Endodermal cell (in vitro differentiated cells): ENCODE results near the gene PCDHA5. TPM values are rescaled to one million over a fixed set of nuclear protein-coding genes. Genes with fewer than 3 reads are reported as not detected.
"Not testable (repeated sequence)": the region's sequence is repeated elsewhere in the genome, so short reads cannot be mapped to it uniquely, and the experiment has no call there.

Source experiments
- DNase-seq: peaks from one replicate; pipeline ENCODE4 v3.0.0-alpha.2; 2017
- H3K27ac ChIP-seq: 2 replicates; pipeline ENCODE4 v1.5.1; 2013; ENCODE audit warnings: mild to moderate bottlenecking, low read depth, low read length, moderate library complexity
- H3K27me3 ChIP-seq: 2 replicates; pipeline ENCODE4 v1.6.1; 2013; ENCODE audit warnings: mild to moderate bottlenecking, low read length, moderate library complexity; ENCODE audit not compliant: insufficient read depth, control insufficient read depth, poor library complexity, severe bottlenecking
- H3K36me3 ChIP-seq: 2 replicates; pipeline ENCODE4 v1.7.0; 2013; ENCODE audit warnings: mild to moderate bottlenecking, low read length, moderate library complexity; ENCODE audit not compliant: control insufficient read depth, insufficient read depth
- H3K4me1 ChIP-seq: one replicate; pipeline ENCODE4 v1.7.0; 2013; ENCODE audit warnings: low read length; ENCODE audit not compliant: control insufficient read depth, insufficient read depth
- H3K4me3 ChIP-seq: 2 replicates; pipeline ENCODE4 v1.5.1; 2013; ENCODE audit warnings: mild to moderate bottlenecking, low read length, moderate library complexity
- H3K9ac ChIP-seq: 2 replicates; pipeline ENCODE4 v1.6.1; 2013; ENCODE audit warnings: mild to moderate bottlenecking, low read length, moderate library complexity; ENCODE audit not compliant: poor library complexity, severe bottlenecking; ENCODE audit errors: extremely low read depth
- H3K9me3 ChIP-seq: 2 replicates; pipeline ENCODE4 v1.6.1; 2013; ENCODE audit warnings: mild to moderate bottlenecking, low read length, moderate library complexity; ENCODE audit not compliant: control insufficient read depth
- H3K27ac Mint-ChIP-seq: 2 replicates; pipeline ENCODE4 v1.8.0; 2020; ENCODE audit warnings: mixed read lengths
- H3K27me3 Mint-ChIP-seq: 2 replicates; pipeline ENCODE4 v1.8.0; 2021; ENCODE audit warnings: mild to moderate bottlenecking, mixed read lengths; ENCODE audit not compliant: insufficient read depth
- H3K36me3 Mint-ChIP-seq: 2 replicates; pipeline ENCODE4 v1.8.0; 2020; ENCODE audit warnings: low read depth, mixed read lengths
- H3K4me1 Mint-ChIP-seq: 2 replicates; pipeline ENCODE4 v1.8.0; 2020; ENCODE audit warnings: mixed read lengths
- H3K4me3 Mint-ChIP-seq: 2 replicates; pipeline ENCODE4 v1.8.0; 2020; ENCODE audit warnings: mild to moderate bottlenecking, moderate library complexity, mixed read lengths
- H3K9me3 Mint-ChIP-seq: 2 replicates; pipeline ENCODE4 v1.8.0; 2020; ENCODE audit warnings: mild to moderate bottlenecking, mixed read lengths
- WGBS, 2 experiments: methylation state at CpG; one replicate each; pipeline versions ENCODE4 v1.1.5 to v1.1.7; 2013; ENCODE audit warnings: missing lambda C conversion rate in 2 of 2, mixed read lengths in 1 of 2; ENCODE audit not compliant: insufficient coverage in 1 of 2, insufficient read length in 1 of 2; 5-methylcytosine and 5-hydroxymethylcytosine counted together
- total RNA-seq, 2 donors: library from RNA; stranded (reverse); fragmentation: NEBNext Ultra II Directional in 1 of 2; extraction: Animal tissue kit (Norgen Biotek cat#: 25700) in 1 of 2; gene quantifications; 2 replicates in 1 of 2; 3 replicates in 1 of 2; pipeline ENCODE4 v1.2.1, GENCODE V29; 2021
- TF ChIP-seq, protein P1 (sequence below): fragments of 200-600 bp; sonication (generic); conservative IDR thresholded peaks from 2 replicates; pipeline ENCODE4 v1.5.0; 2021; ENCODE audit warnings: antibody characterized with exemption, mild to moderate bottlenecking

Gene PCDHA5
- total RNA-seq, 2 donors from 2014 or later, result 1.8 to 1.9 TPM

DNA sequence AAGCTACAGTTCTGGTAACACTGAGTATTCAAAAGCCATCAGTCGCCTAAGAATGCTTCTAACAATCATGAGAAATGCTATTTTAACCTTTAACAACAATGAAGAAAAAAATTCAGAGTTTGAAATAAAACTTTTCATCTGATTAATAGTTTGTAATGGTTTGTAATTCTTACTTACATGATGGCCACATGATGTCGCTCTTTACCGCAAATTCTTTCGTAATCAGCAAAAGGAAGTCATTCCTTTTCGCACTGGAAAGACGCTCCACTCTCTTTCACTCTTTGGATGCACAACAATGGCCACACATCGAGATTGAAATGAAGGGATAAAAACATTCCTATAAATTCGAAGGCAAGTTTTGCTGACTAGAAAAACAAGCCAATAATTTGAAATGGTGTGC lies 12.6 kb downstream of the PCDHA5 start, which contains the start of gene PCDHA7:
PCDHA7 (plus strand) TSS at position 277 of the 400 bp plus-strand sequence; CDS start at position 392, 115 bp downstream.
- Mint-ChIP-seq H3K27me3 (no peaks in the 10 kb centered on the region), H3K4me1 (peaks cover 8% of the 10 kb centered on the region), H3K9me3 (peaks cover 13% of the 10 kb centered on the region), H3K4me3 (peak within 1 kb of the TSS; percentile 95), H3K36me3 (peaks cover 22% of the 10 kb centered on the region), H3K27ac (peak within 1 kb of the TSS; percentile 96)
- TF ChIP-seq, protein P1, sequence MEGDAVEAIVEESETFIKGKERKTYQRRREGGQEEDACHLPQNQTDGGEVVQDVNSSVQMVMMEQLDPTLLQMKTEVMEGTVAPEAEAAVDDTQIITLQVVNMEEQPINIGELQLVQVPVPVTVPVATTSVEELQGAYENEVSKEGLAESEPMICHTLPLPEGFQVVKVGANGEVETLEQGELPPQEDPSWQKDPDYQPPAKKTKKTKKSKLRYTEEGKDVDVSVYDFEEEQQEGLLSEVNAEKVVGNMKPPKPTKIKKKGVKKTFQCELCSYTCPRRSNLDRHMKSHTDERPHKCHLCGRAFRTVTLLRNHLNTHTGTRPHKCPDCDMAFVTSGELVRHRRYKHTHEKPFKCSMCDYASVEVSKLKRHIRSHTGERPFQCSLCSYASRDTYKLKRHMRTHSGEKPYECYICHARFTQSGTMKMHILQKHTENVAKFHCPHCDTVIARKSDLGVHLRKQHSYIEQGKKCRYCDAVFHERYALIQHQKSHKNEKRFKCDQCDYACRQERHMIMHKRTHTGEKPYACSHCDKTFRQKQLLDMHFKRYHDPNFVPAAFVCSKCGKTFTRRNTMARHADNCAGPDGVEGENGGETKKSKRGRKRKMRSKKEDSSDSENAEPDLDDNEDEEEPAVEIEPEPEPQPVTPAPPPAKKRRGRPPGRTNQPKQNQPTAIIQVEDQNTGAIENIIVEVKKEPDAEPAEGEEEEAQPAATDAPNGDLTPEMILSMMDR, result peak; percentile 72
- Histone ChIP-seq H3K4me1 (no peaks in the 10 kb centered on the region), H3K27me3 (no peaks in the 10 kb centered on the region), H3K9ac (no peak within 1 kb of the TSS), H3K9me3 (no peaks in the 10 kb centered on the region), H3K27ac (no peak within 1 kb of the TSS), H3K4me3 (no peak within 1 kb of the TSS), H3K36me3 (no peaks in the 10 kb centered on the region)
- 87 to 88% methylated on average over 7 to 8 of the region's 8 CpGs for WGBS, 2 experiments
- DNase-seq, result no peak

DNA sequence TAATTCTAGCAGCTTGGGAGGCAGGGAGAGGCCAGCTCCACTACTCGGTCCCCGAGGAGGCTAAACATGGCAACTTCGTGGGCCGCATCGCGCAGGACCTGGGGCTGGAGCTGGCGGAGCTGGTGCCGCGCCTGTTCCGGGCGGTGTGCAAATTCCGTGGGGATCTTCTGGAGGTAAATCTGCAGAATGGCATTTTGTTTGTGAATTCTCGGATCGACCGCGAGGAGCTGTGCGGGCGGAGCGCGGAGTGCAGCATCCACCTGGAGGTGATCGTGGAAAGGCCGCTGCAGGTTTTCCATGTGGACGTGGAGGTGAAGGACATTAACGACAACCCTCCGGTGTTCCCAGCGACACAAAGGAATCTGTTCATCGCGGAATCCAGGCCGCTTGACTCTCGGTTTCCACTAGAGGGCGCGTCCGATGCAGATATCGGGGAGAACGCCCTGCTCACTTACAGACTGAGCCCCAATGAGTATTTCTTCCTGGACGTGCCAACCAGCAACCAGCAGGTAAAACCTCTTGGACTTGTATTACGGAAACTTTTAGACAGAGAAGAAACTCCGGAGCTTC lies 13.1 kb downstream of the PCDHA5 start:
- WGBS, 2 experiments, result 95 to 98% methylated on average over 16 to 23 of the region's 38 CpGs
- Mint-ChIP-seq H3K4me3 (peak overlapping the region; percentile 95), H3K36me3 (peaks cover 17% of the 10 kb centered on the region), H3K27ac (peak overlapping the region; percentile 96)
- H3K9me3 Mint-ChIP-seq, H3K4me1 ChIP-seq, H3K27me3 ChIP-seq, H3K27me3 Mint-ChIP-seq, H3K27ac ChIP-seq, H3K9ac ChIP-seq, H3K4me1 Mint-ChIP-seq, H3K4me3 ChIP-seq, H3K9me3 ChIP-seq, DNase-seq, H3K36me3 ChIP-seq: not testable (repeated sequence)

DNA sequence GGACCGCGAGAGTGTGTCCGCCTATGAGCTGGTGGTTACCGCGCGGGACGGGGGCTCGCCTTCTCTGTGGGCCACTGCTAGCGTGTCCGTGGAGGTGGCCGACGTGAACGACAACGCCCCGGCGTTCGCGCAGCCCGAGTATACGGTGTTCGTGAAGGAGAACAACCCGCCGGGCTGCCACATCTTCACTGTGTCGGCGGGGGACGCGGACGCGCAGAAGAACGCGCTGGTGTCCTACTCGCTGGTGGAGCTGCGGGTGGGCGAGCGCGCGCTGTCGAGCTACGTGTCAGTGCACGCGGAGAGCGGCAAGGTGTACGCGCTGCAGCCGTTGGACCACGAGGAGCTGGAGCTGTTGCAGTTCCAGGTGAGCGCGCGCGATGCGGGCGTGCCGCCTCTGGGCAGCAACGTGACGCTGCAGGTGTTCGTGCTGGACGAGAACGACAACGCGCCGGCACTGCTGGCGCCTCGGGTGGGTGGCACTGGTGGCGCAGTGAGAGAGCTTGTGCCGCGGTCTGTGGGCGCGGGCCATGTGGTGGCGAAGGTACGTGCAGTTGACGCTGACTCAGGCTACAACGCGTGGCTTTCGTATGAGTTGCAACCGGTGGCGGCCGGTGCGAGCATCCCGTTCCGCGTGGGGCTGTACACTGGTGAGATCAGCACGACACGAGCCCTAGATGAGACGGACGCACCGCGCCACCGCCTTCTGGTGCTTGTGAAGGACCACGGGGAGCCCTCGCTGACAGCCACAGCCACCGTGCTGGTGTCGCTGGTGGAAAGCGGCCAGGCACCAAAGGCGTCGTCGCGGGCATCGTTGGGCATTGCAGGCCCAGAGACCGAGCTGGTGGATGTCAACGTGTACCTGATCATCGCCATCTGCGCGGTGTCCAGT lies 14.5 kb downstream of the PCDHA5 start:
- Histone ChIP-seq H3K4me1 (no peaks in the 10 kb centered on the region), H3K27me3 (no peaks in the 10 kb centered on the region), H3K4me3 (no peak overlapping the region), H3K36me3 (no peaks in the 10 kb centered on the region), H3K9ac (no peak overlapping the region), H3K27ac (no peak overlapping the region), H3K9me3 (no peaks in the 10 kb centered on the region)
- Mint-ChIP-seq H3K36me3 (peaks cover 14% of the 10 kb centered on the region), H3K27ac (no peak overlapping the region), H3K9me3 (peaks cover 10% of the 10 kb centered on the region), H3K4me3 (no peak overlapping the region), H3K27me3 (no peaks in the 10 kb centered on the region), H3K4me1 (peaks cover 8% of the 10 kb centered on the region)
- 96 to 97% methylated on average over 75 to 103 of the region's 103 CpGs for WGBS, 2 experiments
- no peak for DNase-seq
- TF ChIP-seq, protein P1, result no peak
